SK-N-SH treated with all-trans-retinoic acid at 6 μM for 48 hours (cell line): ENCODE measurements around the gene FAF1.
"Not testable (repeated sequence)": the region's sequence is repeated elsewhere in the genome, so short reads cannot be mapped to it uniquely, and the experiment has no call there.

Experiments used
- ATAC-seq: fragments of 200-7000 bp; cut with Tn5 transposase; 3 replicates; pipeline ENCODE4 v1.9.1; 2020; ENCODE audit warnings: mild to moderate bottlenecking, moderate library complexity
- ARNTL ChIP-seq: fragments of 450-650 bp; formaldehyde crosslinking; IDR thresholded peaks from 2 replicates; pipeline ENCODE4 v1.5.0; 2020; ENCODE audit warnings: low read depth, mild to moderate bottlenecking, moderate library complexity, borderline replicate concordance
- BACH2 ChIP-seq: fragments of 250-450 bp; sonication (Bioruptor Pico); IDR thresholded peaks from 2 replicates; pipeline ENCODE4 v1.9.0; 2021; ENCODE audit warnings: mild to moderate bottlenecking, borderline replicate concordance
- CREB5 ChIP-seq: fragments of 250-450 bp; sonication (Bioruptor Pico); IDR thresholded peaks from 2 replicates; pipeline ENCODE4 v1.5.1; 2020; ENCODE audit warnings: low read depth, mild to moderate bottlenecking, moderate library complexity
- CSDC2 ChIP-seq: fragments of 250-450 bp; sonication (Bioruptor Pico); IDR thresholded peaks from 2 replicates; pipeline ENCODE4 v1.5.0; 2020; ENCODE audit warnings: mild to moderate bottlenecking, moderate library complexity
- CSRNP3 ChIP-seq: fragments of 250-450 bp; sonication (Bioruptor Pico); IDR thresholded peaks from 2 replicates; pipeline ENCODE4 v1.5.1; 2021; ENCODE audit warnings: mild to moderate bottlenecking, moderate library complexity
- ESRRG ChIP-seq: fragments of 250-450 bp; sonication (Bioruptor Pico); IDR thresholded peaks from 2 replicates; pipeline ENCODE4 v1.6.1; 2021; ENCODE audit warnings: mild to moderate bottlenecking
- GLIS3 ChIP-seq: fragments of 250-450 bp; sonication (Bioruptor Pico); IDR thresholded peaks from 2 replicates; pipeline ENCODE4 v1.5.0; 2020; ENCODE audit warnings: mild to moderate bottlenecking, moderate library complexity
- ISL1 ChIP-seq: fragments of 250-450 bp; sonication (Bioruptor Pico); IDR thresholded peaks from 2 replicates; pipeline ENCODE4 v2.1.2; 2022; ENCODE audit warnings: mild to moderate bottlenecking, moderate library complexity
- OSR1 ChIP-seq: fragments of 250-450 bp; sonication (Bioruptor Pico); IDR thresholded peaks from 2 replicates; pipeline ENCODE4 v1.8.0; 2022; ENCODE audit warnings: moderate library complexity, mild to moderate bottlenecking, inconsistent platforms
- PATZ1 ChIP-seq: fragments of 250-450 bp; sonication (Bioruptor Pico); IDR thresholded peaks from 2 replicates; pipeline ENCODE4 v1.8.0; 2020; ENCODE audit warnings: mild to moderate bottlenecking, moderate library complexity, borderline replicate concordance
- POU6F1 ChIP-seq: fragments of 250-450 bp; sonication (Bioruptor Pico); IDR thresholded peaks from 2 replicates; pipeline ENCODE4 v1.8.0; 2021; ENCODE audit warnings: low read depth, mild to moderate bottlenecking, moderate library complexity, borderline replicate concordance
- PPARA ChIP-seq: fragments of 250-450 bp; sonication (Bioruptor Pico); IDR thresholded peaks from 2 replicates; pipeline ENCODE4 v1.5.0; 2020; ENCODE audit warnings: mild to moderate bottlenecking, borderline replicate concordance
- RARB ChIP-seq: fragments of 250-450 bp; sonication (Bioruptor Pico); IDR thresholded peaks from 2 replicates; pipeline ENCODE4 v1.8.0; 2021; ENCODE audit warnings: mild to moderate bottlenecking, moderate library complexity
- TCF4 ChIP-seq: fragments of 250-450 bp; sonication (Bioruptor Pico); IDR thresholded peaks from 2 replicates; pipeline ENCODE4 v1.8.0; 2021; ENCODE audit warnings: mild to moderate bottlenecking, moderate library complexity, borderline replicate concordance
- TOX ChIP-seq: fragments of 250-450 bp; sonication (Bioruptor Pico); IDR thresholded peaks from 2 replicates; pipeline ENCODE4 v1.8.0; 2021; ENCODE audit warnings: mild to moderate bottlenecking, moderate library complexity, borderline replicate concordance
- TSHZ2 ChIP-seq: fragments of 250-450 bp; sonication (Bioruptor Pico); IDR thresholded peaks from 2 replicates; pipeline ENCODE4 v1.5.0; 2020; ENCODE audit warnings: mild to moderate bottlenecking, moderate library complexity
- ZC3H10 ChIP-seq: fragments of 250-450 bp; sonication (Bioruptor Pico); IDR thresholded peaks from 2 replicates; pipeline ENCODE4 v1.5.1; 2021; ENCODE audit warnings: mild to moderate bottlenecking, moderate library complexity
- ZFP3 ChIP-seq: fragments of 250-450 bp; sonication (Bioruptor Pico); IDR thresholded peaks from 2 replicates; pipeline ENCODE4 v1.5.0; 2020; ENCODE audit warnings: mild to moderate bottlenecking, moderate library complexity
- ZFP30 ChIP-seq: fragments of 450-650 bp; formaldehyde crosslinking; IDR thresholded peaks from 2 replicates; pipeline ENCODE4 v1.5.0; 2022; ENCODE audit warnings: mild to moderate bottlenecking, moderate library complexity
- ZNF565 ChIP-seq: fragments of 450-650 bp; formaldehyde crosslinking; conservative IDR thresholded peaks from 2 replicates; pipeline ENCODE4 v1.5.0; 2020; ENCODE audit warnings: low read depth, mild to moderate bottlenecking, moderate library complexity
- ZNF70 ChIP-seq: fragments of 450-650 bp; formaldehyde crosslinking; IDR thresholded peaks from 2 replicates; pipeline ENCODE4 v1.5.0; 2020; ENCODE audit warnings: mild to moderate bottlenecking, moderate library complexity
- ZNF8 ChIP-seq: fragments of 450-650 bp; formaldehyde crosslinking; IDR thresholded peaks from 2 replicates; pipeline ENCODE4 v1.5.0; 2020; ENCODE audit warnings: mild to moderate bottlenecking, moderate library complexity

The FAF1 gene

GRCh38 chr1:50940291-50940690 is 19.8 kb downstream of the FAF1 start:
- no peak for ATAC-seq
- TF ChIP-seq ISL1 (CRISPR knock-in tag) = no peak
- no peak for TF ChIP-seq ZNF70 (CRISPR knock-in tag)
- TF ChIP-seq RARB (CRISPR knock-in tag) = no peak
- no peak for TF ChIP-seq ZNF565
- TF ChIP-seq PATZ1 (CRISPR knock-in tag) = no peak
- no peak for TF ChIP-seq CSDC2 (CRISPR knock-in tag)
- TF ChIP-seq ZFP30 = no peak
- no peak for TF ChIP-seq BACH2 (CRISPR knock-in tag)
- no peak for TF ChIP-seq ZFP3 (CRISPR knock-in tag)
- no peak for TF ChIP-seq PPARA (CRISPR knock-in tag)
- TF ChIP-seq GLIS3 (CRISPR knock-in tag) = no peak
- TF ChIP-seq ZNF8 (CRISPR knock-in tag) = no peak
- no peak for TF ChIP-seq POU6F1 (CRISPR knock-in tag)
- TF ChIP-seq TOX = no peak
- TF ChIP-seq ARNTL (CRISPR knock-in tag) = no peak
- TF ChIP-seq TSHZ2 (CRISPR knock-in tag) = no peak
- no peak for TF ChIP-seq ESRRG (CRISPR knock-in tag)
- no peak for TF ChIP-seq ZC3H10 (CRISPR knock-in tag)
- no peak for TF ChIP-seq CREB5

GRCh38 chr1:50936321-50936720 is 23.7 kb downstream of the FAF1 start:
- no peak for TF ChIP-seq TOX
- no peak for TF ChIP-seq TCF4 (CRISPR knock-in tag)
- TF ChIP-seq ARNTL (CRISPR knock-in tag) = no peak
- TF ChIP-seq POU6F1 (CRISPR knock-in tag) = no peak
- TF ChIP-seq ZNF8 (CRISPR knock-in tag) = no peak
- no peak for TF ChIP-seq ZNF70 (CRISPR knock-in tag)
- TF ChIP-seq ZFP30 = no peak
- TF ChIP-seq ISL1 (CRISPR knock-in tag) = no peak
- TF ChIP-seq ZNF565 = no peak
- no peak for TF ChIP-seq GLIS3 (CRISPR knock-in tag)
- no peak for TF ChIP-seq ZC3H10 (CRISPR knock-in tag)
- no peak for TF ChIP-seq TSHZ2 (CRISPR knock-in tag)
- no peak for TF ChIP-seq PPARA (CRISPR knock-in tag)
- no peak for TF ChIP-seq CSRNP3 (CRISPR knock-in tag)
- no peak for TF ChIP-seq OSR1 (CRISPR knock-in tag)
- no peak for TF ChIP-seq BACH2 (CRISPR knock-in tag)
- no peak for ATAC-seq

- ATAC-seq = not testable (repeated sequence)
Measured at GRCh38 chr1:50935276-50935675, 24.8 kb downstream of the FAF1 start.
